ENCODE measurements around the gene AHCTF1. TPM values are rescaled to one million over a fixed set of nuclear protein-coding genes. Genes with fewer than 3 reads are reported as not detected.

Gene AHCTF1
- total RNA-seq, 1 donor: 32.6 TPM

DNA sequence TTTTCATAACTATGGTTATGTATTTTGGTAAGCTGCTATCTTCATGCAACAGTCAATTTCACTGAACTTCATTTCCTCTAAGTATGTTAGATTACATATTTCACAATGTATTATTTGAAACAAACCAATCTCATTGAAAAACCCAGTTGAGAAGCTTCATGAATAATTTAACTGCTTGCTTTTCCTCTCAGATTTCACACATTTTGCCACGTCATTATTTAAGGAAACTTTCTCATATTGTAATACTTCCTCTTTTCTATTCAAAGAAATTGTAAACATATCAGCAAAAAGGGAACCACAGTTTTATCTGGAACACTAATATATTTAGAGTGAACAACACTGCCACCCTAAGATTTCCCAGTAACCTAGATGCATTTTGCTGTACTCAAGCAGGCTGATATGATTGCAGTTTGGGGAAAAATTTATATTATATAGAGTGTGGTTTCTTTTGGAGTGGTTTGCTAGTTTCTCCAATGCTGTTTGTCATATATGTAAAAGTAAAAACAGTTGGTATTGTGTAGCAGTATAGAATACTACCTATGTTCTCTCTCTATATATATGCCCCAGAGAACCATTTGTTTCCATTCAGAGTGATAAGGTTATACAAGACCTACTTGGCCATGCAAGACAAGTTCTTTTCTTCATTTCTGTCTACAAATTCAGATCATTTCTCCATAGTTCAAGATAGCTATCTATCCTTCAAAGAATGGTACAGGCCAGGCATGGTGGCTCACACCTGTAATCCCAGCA, 28.4 kb upstream of the AHCTF1 start:
- H3K9me3 ChIP-seq (ENCODE audit: low read depth, low read length): no peaks in the 10 kb centered on the region
- H2AFZ ChIP-seq (ENCODE audit: low read length): no peak overlapping the region
- H3K27me3 ChIP-seq (ENCODE audit: insufficient read depth, low read length): no peaks in the 10 kb centered on the region
- TF ChIP-seq, protein P1, sequence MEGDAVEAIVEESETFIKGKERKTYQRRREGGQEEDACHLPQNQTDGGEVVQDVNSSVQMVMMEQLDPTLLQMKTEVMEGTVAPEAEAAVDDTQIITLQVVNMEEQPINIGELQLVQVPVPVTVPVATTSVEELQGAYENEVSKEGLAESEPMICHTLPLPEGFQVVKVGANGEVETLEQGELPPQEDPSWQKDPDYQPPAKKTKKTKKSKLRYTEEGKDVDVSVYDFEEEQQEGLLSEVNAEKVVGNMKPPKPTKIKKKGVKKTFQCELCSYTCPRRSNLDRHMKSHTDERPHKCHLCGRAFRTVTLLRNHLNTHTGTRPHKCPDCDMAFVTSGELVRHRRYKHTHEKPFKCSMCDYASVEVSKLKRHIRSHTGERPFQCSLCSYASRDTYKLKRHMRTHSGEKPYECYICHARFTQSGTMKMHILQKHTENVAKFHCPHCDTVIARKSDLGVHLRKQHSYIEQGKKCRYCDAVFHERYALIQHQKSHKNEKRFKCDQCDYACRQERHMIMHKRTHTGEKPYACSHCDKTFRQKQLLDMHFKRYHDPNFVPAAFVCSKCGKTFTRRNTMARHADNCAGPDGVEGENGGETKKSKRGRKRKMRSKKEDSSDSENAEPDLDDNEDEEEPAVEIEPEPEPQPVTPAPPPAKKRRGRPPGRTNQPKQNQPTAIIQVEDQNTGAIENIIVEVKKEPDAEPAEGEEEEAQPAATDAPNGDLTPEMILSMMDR (IDR thresholded peaks at IDR 0.05; ENCODE audit: extremely low read depth, low read depth, low read length): no peak
- H3K79me2 ChIP-seq (ENCODE audit: insufficient read depth, low read length): no peaks in the 10 kb centered on the region
- H3K27ac ChIP-seq (ENCODE audit: low read depth, low read length): no peak overlapping the region
- no peak for DNase-seq (ENCODE audit: insufficient read length, low spot score, missing footprints)
- no peaks in the 10 kb centered on the region for H4K20me1 ChIP-seq (ENCODE audit: insufficient read depth, low read length)
- H3K4me3 ChIP-seq (ENCODE audit: insufficient read depth, low read length): no peak overlapping the region
- H3K36me3 ChIP-seq (ENCODE audit: insufficient read depth, low read length): no peaks in the 10 kb centered on the region
- H3K4me1 ChIP-seq (ENCODE audit: insufficient read depth, low read length): no peaks in the 10 kb centered on the region
- no peak overlapping the region for H3K4me2 ChIP-seq (ENCODE audit: insufficient read depth, low read length)

DNA sequence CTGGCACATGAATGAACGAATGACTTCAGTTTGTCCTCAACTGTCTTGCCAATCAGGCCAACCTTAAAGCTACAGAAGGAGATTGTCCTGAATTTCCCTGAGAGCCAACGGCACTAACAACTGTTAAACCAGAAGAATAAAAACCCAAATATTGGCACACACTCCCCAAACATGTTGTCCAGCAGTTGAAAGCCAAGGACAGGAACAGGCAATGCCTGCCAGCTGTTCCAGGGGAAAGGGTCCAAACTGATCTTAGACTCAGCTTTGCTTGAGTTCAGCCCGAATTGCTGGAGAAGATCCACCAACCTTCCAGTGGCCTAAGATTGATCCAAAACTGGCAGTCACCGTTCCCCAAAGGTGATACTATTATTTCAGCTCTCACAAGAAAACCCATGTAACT, 22.4 kb upstream of the AHCTF1 start:
- no peak overlapping the region for H3K4me2 ChIP-seq (ENCODE audit: insufficient read depth, low read length)
- no peaks in the 10 kb centered on the region for H3K79me2 ChIP-seq (ENCODE audit: insufficient read depth, low read length)
- no peaks in the 10 kb centered on the region for H3K27me3 ChIP-seq (ENCODE audit: insufficient read depth, low read length)
- no peaks in the 10 kb centered on the region for H4K20me1 ChIP-seq (ENCODE audit: insufficient read depth, low read length)
- H3K9me3 ChIP-seq (ENCODE audit: low read depth, low read length): no peaks in the 10 kb centered on the region
- TF ChIP-seq, protein P1 (IDR thresholded peaks at IDR 0.05; ENCODE audit: extremely low read depth, low read depth, low read length): no peak
- H3K36me3 ChIP-seq (ENCODE audit: insufficient read depth, low read length): no peaks in the 10 kb centered on the region
- DNase-seq (ENCODE audit: insufficient read length, low spot score, missing footprints): no peak
- no peak overlapping the region for H2AFZ ChIP-seq (ENCODE audit: low read length)
- H3K4me1 ChIP-seq (ENCODE audit: insufficient read depth, low read length): no peaks in the 10 kb centered on the region
- H3K27ac ChIP-seq (ENCODE audit: low read depth, low read length): no peak overlapping the region
- H3K4me3 ChIP-seq (ENCODE audit: insufficient read depth, low read length): no peak overlapping the region

DNA sequence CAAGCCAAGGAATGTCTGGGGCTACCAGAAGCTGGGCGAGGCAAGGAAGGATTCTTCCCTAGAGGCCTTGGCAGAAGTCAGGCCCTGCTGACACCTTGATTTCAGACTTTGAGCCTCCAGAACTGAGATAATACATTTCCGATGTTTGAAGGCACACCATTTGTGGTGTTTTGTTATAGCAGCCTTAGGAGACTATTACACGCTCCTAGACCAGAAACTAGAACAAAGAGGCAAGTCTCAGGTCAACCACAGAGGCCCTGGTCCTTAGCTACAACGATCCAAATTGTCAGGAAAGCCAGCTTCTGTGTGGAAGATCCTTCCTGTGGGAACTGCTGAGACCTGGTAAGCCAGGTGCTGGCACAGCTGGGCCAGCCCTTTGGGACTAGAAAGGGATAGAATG, 19.7 kb upstream of the AHCTF1 start:
- Histone ChIP-seq H2AFZ (ENCODE audit: low read length) (no peak overlapping the region), H4K20me1 (ENCODE audit: insufficient read depth, low read length) (no peaks in the 10 kb centered on the region), H3K4me1 (ENCODE audit: insufficient read depth, low read length) (no peaks in the 10 kb centered on the region), H3K4me2 (ENCODE audit: insufficient read depth, low read length) (no peak overlapping the region), H3K9me3 (ENCODE audit: low read depth, low read length) (no peaks in the 10 kb centered on the region), H3K27ac (ENCODE audit: low read depth, low read length) (no peak overlapping the region), H3K79me2 (ENCODE audit: insufficient read depth, low read length) (no peaks in the 10 kb centered on the region), H3K4me3 (ENCODE audit: insufficient read depth, low read length) (no peak overlapping the region), H3K27me3 (ENCODE audit: insufficient read depth, low read length) (no peaks in the 10 kb centered on the region), H3K36me3 (ENCODE audit: insufficient read depth, low read length) (no peaks in the 10 kb centered on the region)
- TF ChIP-seq, protein P1 (IDR thresholded peaks at IDR 0.05; ENCODE audit: extremely low read depth, low read depth, low read length): no peak
- DNase-seq (ENCODE audit: insufficient read length, low spot score, missing footprints): no peak

DNA sequence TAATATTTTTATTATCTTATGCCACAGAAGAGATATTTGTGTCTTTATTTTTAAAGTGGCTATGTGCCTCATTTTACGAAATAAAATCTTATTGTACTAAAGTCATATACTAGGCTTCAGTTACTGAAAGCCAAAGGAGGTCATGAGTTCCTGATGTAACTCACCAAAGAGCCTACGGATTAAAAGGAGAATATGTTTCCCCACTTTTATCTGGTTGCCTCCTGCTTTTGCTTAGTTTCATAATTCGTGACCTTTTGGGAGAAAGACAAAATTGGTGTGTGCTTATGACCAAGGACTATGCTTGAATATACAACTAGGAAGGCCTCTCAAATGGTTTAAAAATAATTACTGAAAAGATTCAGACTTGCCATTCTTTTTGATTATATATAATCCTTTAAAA, 18.2 kb upstream of the AHCTF1 start:
- TF ChIP-seq, protein P1 (IDR thresholded peaks at IDR 0.05; ENCODE audit: extremely low read depth, low read depth, low read length): no peak
- no peaks in the 10 kb centered on the region for H3K4me1 ChIP-seq (ENCODE audit: insufficient read depth, low read length)

More for the DNA sequence above, 18.2 kb upstream of the AHCTF1 start:
- no peak for DNase-seq (ENCODE audit: insufficient read length, low spot score, missing footprints)
- Histone ChIP-seq H3K4me2 (ENCODE audit: insufficient read depth, low read length) (no peak overlapping the region), H3K36me3 (ENCODE audit: insufficient read depth, low read length) (no peaks in the 10 kb centered on the region), H3K79me2 (ENCODE audit: insufficient read depth, low read length) (no peaks in the 10 kb centered on the region), H3K4me3 (ENCODE audit: insufficient read depth, low read length) (no peak overlapping the region), H3K9me3 (ENCODE audit: low read depth, low read length) (no peaks in the 10 kb centered on the region), H3K27me3 (ENCODE audit: insufficient read depth, low read length) (no peaks in the 10 kb centered on the region), H4K20me1 (ENCODE audit: insufficient read depth, low read length) (no peaks in the 10 kb centered on the region), H3K27ac (ENCODE audit: low read depth, low read length) (no peak overlapping the region), H2AFZ (ENCODE audit: low read length) (no peak overlapping the region)

All from osteoblast (primary cell).